Astrocyte (in vitro differentiated cells and primary cell): ENCODE data around the gene FJX1.

ENCODE experiments used
- CTCF ChIP-seq: IDR thresholded peaks from 2 replicates; pipeline ENCODE4 v1.5.1; 2011; ENCODE audit warnings: low read depth, mild to moderate bottlenecking, inconsistent platforms, low read length, moderate library complexity; ENCODE audit not compliant: insufficient read depth
- EZH2 ChIP-seq: IDR thresholded peaks from 2 replicates; pipeline ENCODE4 v1.6.1; 2012; ENCODE audit warnings: mild to moderate bottlenecking, low read length, inconsistent platforms; ENCODE audit not compliant: insufficient read depth

DNA sequence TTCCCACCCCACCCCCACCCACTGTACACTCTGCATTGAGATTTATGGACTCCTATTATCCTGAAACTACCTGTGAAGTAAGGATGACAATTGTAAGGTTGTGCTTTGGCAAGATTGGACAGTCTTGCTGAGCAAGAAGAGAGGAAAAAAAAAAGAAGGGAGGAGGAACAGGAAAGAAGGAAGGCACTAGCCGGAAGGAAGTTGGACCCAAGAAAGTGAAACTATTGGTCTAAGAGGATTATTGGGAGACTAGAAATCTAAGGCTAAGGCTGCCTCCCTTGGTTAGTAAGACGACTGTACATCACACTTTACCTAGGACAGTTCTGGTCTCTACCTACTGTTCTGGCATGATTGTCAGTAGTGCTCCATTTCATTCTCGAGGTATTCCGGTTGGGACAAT, 32.2 kb downstream of the FJX1 start:
- TF ChIP-seq EZH2 (no peak), CTCF (no peak)
